Esophagus muscularis mucosa (tissue), 3 donors: ENCODE results near the gene SPIRE2.

ENCODE experiments used
- CTCF ChIP-seq, 3 experiments: fragments of 200-600 bp in 2 of 3; fragments of 450-650 bp in 1 of 3; sonication (generic) in 2 of 3; IDR thresholded peaks; one replicate each; pipeline ENCODE4 v1.5.1; 2017 to 2019; ENCODE audit warnings: antibody characterized with exemption in 3 of 3, mild to moderate bottlenecking in 2 of 3, moderate library complexity in 1 of 3
- EP300 ChIP-seq: sonication (generic); formaldehyde crosslinking; IDR thresholded peaks from one replicate; pipeline ENCODE4 v1.6.1; 2017; ENCODE audit warnings: antibody characterized with exemption

- TF ChIP-seq CTCF (IDR thresholded peaks at IDR 0.05) = no peak
- no peak for TF ChIP-seq EP300
Measured at GRCh38 chr16:89863741-89864526, 35.7 kb downstream of the SPIRE2 start.
